Posterior cingulate gyrus (tissue), 11 donors: Measurements from ENCODE around the gene DAP.
"Not testable (repeated sequence)": the region's sequence is repeated elsewhere in the genome, so short reads cannot be mapped to it uniquely, and the experiment has no call there.

ENCODE experiments used
- DNase-seq, 10 donors: peaks; one replicate each; pipeline versions ENCODE4 v3.0.0 to v3.0.0-alpha.2; 2020 to 2021; ENCODE audit warnings: mixed read lengths in 3 of 10
- intact Hi-C: fragments of 100-400 bp; cut with DNase I; formaldehyde crosslinking; loops from one replicate; pipeline ENCODE4 v1.15.1; 2023

The DAP gene

GRCh38 chr5:10736354-10736753 is 24.7 kb downstream of the DAP start:
- DNase-seq = no peak
- intact Hi-C loops = no loop called here

- no peak for DNase-seq
- intact Hi-C loops = no loop called here
Observed at GRCh38 chr5:10735569-10736276, 25.3 kb downstream of the DAP start.

- no peak for DNase-seq
- intact Hi-C loops = no loop called here
Observed at GRCh38 chr5:10734832-10735523, 26.1 kb downstream of the DAP start.

- intact Hi-C loops = no loop called here
- DNase-seq = no peak
Observed at GRCh38 chr5:10734037-10734709, 26.9 kb downstream of the DAP start.

GRCh38 chr5:10733426-10733825 is 27.6 kb downstream of the DAP start:
- intact Hi-C loops = no loop called here
- DNase-seq = no peak

GRCh38 chr5:10731913-10732312 is 29.1 kb downstream of the DAP start:
- DNase-seq = no peak
- intact Hi-C loops = no loop called here

- DNase-seq = no peak
- intact Hi-C loops = no loop called here
Observed at GRCh38 chr5:10730043-10730351, 31.0 kb downstream of the DAP start.

- intact Hi-C loops = no loop called here
- DNase-seq = no peak
Observed at GRCh38 chr5:10729320-10730042, 31.6 kb downstream of the DAP start.

- DNase-seq = no peak
- intact Hi-C loops = no loop called here
Observed at GRCh38 chr5:10728679-10729078, 32.4 kb downstream of the DAP start.

- no peak for DNase-seq
- intact Hi-C loops = no loop called here
Observed at GRCh38 chr5:10727861-10728260, 33.2 kb downstream of the DAP start.

- DNase-seq = no peak
- intact Hi-C loops = no loop called here
Observed at GRCh38 chr5:10726913-10727517, 34.0 kb downstream of the DAP start.

- DNase-seq = no peak
- intact Hi-C loops = no loop called here
Observed at GRCh38 chr5:10726179-10726912, 34.7 kb downstream of the DAP start.

- intact Hi-C loops = no loop called here
- DNase-seq = no peak
Observed at GRCh38 chr5:10725636-10726035, 35.4 kb downstream of the DAP start.

GRCh38 chr5:10724781-10725507 is 36.1 kb downstream of the DAP start:
- intact Hi-C loops = no loop called here
- peak in 1 of 10 donors; percentile 85 for DNase-seq

GRCh38 chr5:10723514-10723913 is 37.5 kb downstream of the DAP start:
- intact Hi-C loops = no loop called here
- no peak for DNase-seq

- intact Hi-C loops, DNase-seq: not testable (repeated sequence)
Observed at GRCh38 chr5:10720766-10721165, 40.3 kb downstream of the DAP start.

GRCh38 chr5:10719965-10720364 is 41.1 kb downstream of the DAP start:
- no peak for DNase-seq
- intact Hi-C loops = no loop called here

- DNase-seq, intact Hi-C loops: not testable (repeated sequence)
Observed at GRCh38 chr5:10718617-10719016, 42.4 kb downstream of the DAP start.

- intact Hi-C loops = not testable (repeated sequence)
Observed at GRCh38 chr5:10716825-10717224, 44.2 kb downstream of the DAP start.

More at GRCh38 chr5:10716825-10717224, 44.2 kb downstream of the DAP start:
- not testable (repeated sequence) for DNase-seq
